CD4-positive, alpha-beta T cell (primary cell): ENCODE results near the gene GLB1L3. TPM values are rescaled to one million over a fixed set of nuclear protein-coding genes. Genes with fewer than 3 reads are reported as not detected.
"Not testable (repeated sequence)": the region's sequence is repeated elsewhere in the genome, so short reads cannot be mapped to it uniquely, and the experiment has no call there.

Experiments used
- ATAC-seq: fragments of 200-7000 bp; cut with Tn5 transposase; one replicate; pipeline ENCODE4 v1.10.0; 2022; ENCODE audit warnings: mild to moderate bottlenecking; ENCODE audit not compliant: poor library complexity
- CTCF ChIA-PET: fragments of 350-600 bp; sonication (Branson Sonifier 250); formaldehyde crosslinking; loops from one replicate; lab custom pipeline; 2021; ENCODE audit warnings: antibody characterized with exemption, inconsistent platforms; lab: Charles Lee
- POLR2A ChIA-PET: fragments of 350-600 bp; sonication (Branson Sonifier 250); formaldehyde crosslinking; loops from one replicate; lab custom pipeline; 2021; ENCODE audit warnings: antibody characterized with exemption, inconsistent platforms; lab: Charles Lee
- DNase-seq, 14 experiments: peaks; one replicate each; pipeline ENCODE4 v3.0.0-alpha.2; 2013 to 2020; ENCODE audit warnings: mixed read lengths in 2 of 14
- H3K27ac ChIP-seq, 2 donors: one replicate each; pipeline versions ENCODE4 v1.5.1 to v1.7.0; 2013; ENCODE audit warnings: low read length in 2 of 2, low read depth in 1 of 2, mild to moderate bottlenecking in 1 of 2
- H3K27me3 ChIP-seq, 2 experiments: 1 replicate in 1 of 2; 2 replicates in 1 of 2; pipeline versions ENCODE4 v1.6.1 to v1.7.0; 2013; ENCODE audit warnings: low read length in 2 of 2, control low read depth in 1 of 2, mild to moderate bottlenecking in 1 of 2, moderate library complexity in 1 of 2; ENCODE audit not compliant: insufficient read depth in 2 of 2, control insufficient read depth in 1 of 2
- H3K36me3 ChIP-seq: one replicate; pipeline ENCODE4 v1.6.1; 2013; ENCODE audit warnings: low read length, control low read depth; ENCODE audit not compliant: insufficient read depth
- H3K4me1 ChIP-seq: one replicate; pipeline ENCODE4 v1.6.1; 2013; ENCODE audit warnings: low read length, control low read depth; ENCODE audit not compliant: insufficient read depth
- H3K4me3 ChIP-seq: one replicate; pipeline ENCODE4 v1.5.1; 2013; ENCODE audit warnings: mild to moderate bottlenecking, low read length, moderate library complexity
- H3K9me3 ChIP-seq, 2 experiments: 1 replicate in 1 of 2; 2 replicates in 1 of 2; pipeline versions ENCODE4 v1.6.1 to v1.7.0; 2013; ENCODE audit warnings: low read length in 2 of 2, mild to moderate bottlenecking in 2 of 2, control low read depth in 1 of 2, moderate library complexity in 1 of 2; ENCODE audit not compliant: control insufficient read depth in 1 of 2, insufficient read depth in 1 of 2
- H3K27ac Mint-ChIP-seq: one replicate; pipeline ENCODE4 v1.8.0; 2020; ENCODE audit warnings: mixed read lengths
- H3K27me3 Mint-ChIP-seq: one replicate; pipeline ENCODE4 v1.8.0; 2021; ENCODE audit warnings: mixed read lengths
- H3K36me3 Mint-ChIP-seq: one replicate; pipeline ENCODE4 v1.8.0; 2021; ENCODE audit warnings: low read depth, mixed read lengths
- H3K4me1 Mint-ChIP-seq: one replicate; pipeline ENCODE4 v1.8.0; 2021; ENCODE audit warnings: low read depth, mixed read lengths
- H3K4me3 Mint-ChIP-seq: one replicate; pipeline ENCODE4 v1.8.0; 2020; ENCODE audit warnings: mild to moderate bottlenecking, mixed read lengths
- H3K9me3 Mint-ChIP-seq: one replicate; pipeline ENCODE4 v1.8.0; 2020; ENCODE audit warnings: mixed read lengths
- CTCF ChIP-seq: fragments of 200-600 bp; IDR thresholded peaks from one replicate; pipeline ENCODE4 v1.8.0; 2022; ENCODE audit warnings: antibody characterized with exemption, mild to moderate bottlenecking
- intact Hi-C, 2 experiments: fragments of 100-400 bp; cut with DNase I in 1 of 2; cut with micrococcal nuclease in 1 of 2; formaldehyde crosslinking; loops; one replicate each; pipeline versions ENCODE4 v1.15.1 to v1.9.0; 2023 to 2025; cut with DNase I, micrococcal nuclease
- total RNA-seq, 174 experiments: library from RNA in 2 of 174; stranded (reverse) in 2 of 174; gene quantifications; one replicate each; pipeline ENCODE4 v1.2.3 and lab custom pipeline; 2021 to 2026

The GLB1L3 gene
- total RNA-seq, 2 experiments from 2014 or later = 1.3 to 1.5 TPM

DNA sequence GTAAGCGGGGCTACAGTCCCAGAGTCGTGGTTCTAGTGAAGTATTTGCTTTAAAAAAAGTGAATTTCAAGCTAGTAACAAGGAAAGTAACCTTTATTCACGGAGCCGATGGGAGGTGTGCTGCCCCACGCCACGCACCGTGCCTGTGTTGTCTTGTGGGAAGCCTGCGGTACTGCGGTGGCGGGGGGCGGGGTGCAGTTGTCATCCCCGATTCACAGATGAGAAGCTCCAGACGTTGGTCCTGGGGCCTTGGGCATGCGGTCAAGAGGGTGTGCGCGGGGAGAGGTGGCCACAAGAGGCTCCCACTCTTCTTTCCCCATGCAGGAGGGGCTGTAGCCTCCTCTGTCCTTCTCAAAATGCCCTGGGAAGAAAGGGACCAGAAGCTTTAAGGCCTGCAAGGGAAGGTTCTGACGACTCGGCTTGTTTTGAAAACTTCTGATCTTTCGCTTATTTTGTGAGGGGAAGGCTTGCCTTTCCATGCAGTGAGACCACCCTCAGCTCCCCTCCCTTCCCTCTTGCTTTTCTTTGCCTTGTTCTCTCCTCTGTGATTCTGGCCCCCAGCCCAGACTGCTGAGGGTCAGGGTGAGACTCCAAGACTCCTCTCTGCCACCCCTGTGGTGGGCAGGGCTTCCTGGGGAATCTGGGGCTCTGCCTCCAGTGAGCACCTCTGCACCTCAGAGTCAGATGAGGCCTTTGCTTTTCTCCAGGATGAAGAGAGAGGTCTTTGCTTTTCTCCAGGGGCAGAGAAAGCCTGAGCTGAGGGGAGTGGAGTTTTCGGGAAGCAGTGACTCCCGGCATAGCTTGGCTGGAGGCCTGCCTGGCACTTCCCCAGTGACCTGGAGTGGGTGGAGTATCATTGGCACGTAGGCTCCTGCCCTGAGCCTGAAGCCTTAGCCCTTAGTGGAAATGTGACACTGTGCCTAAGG, 6.2 kb downstream of the GLB1L3 start:
- Histone ChIP-seq H3K9me3 (peaks cover 3 to 12% of the 10 kb centered on the region in 2 experiments), H3K36me3 (no peaks in the 10 kb centered on the region), H3K27me3 (peaks cover 4 to 5% of the 10 kb centered on the region in 2 experiments), H3K4me1 (no peaks in the 10 kb centered on the region), H3K4me3 (no peak overlapping the region), H3K27ac (no peak overlapping the region)
- ChIA-PET POLR2A (no interaction called here), CTCF (no interaction called here)
- Mint-ChIP-seq H3K27me3 (peaks cover under 1% of the 10 kb centered on the region), H3K9me3 (no peaks in the 10 kb centered on the region), H3K36me3 (no peaks in the 10 kb centered on the region), H3K4me1 (peaks cover under 1% of the 10 kb centered on the region), H3K27ac (no peak overlapping the region), H3K4me3 (no peak overlapping the region)
- ATAC-seq (no peak), DNase-seq (no peak)
- intact Hi-C loops = no loop called here
- TF ChIP-seq CTCF = no peak

DNA sequence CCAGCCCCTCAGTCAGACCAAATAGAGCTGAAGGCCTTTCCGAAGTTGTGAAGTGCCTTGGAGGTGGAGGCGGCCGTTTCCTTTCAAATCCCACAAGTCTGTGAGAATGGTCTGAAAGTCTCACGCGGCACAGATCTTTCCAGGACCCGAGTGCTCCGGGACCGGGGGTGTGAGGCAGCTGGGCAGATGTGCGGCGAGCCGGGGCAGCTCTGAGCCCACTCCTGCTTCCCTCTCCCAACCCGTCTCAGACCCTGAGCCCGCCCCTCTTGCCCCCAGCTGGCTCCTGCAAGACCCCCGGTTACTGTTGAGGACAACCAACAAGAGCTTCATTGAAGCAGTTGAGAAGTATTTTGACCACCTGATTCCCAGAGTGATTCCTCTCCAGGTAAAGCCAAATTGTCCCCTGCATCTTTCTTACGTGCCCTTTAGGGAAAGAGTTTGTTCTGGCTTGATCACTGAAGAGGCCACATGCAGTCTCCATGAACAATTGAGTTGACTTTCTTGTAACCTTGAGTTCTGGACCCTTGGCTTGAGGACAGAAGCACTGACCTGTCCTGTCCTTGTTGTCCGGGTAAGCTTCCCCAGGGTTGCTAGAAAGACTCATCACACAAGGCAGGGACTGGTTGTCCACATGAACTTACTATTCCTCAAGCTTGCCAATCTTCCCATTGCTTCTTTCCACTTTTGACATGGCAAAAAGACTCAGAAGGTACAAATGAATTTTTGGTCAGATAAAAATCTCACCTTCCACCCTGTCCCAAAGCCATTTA, 7.5 kb downstream of the GLB1L3 start:
- Mint-ChIP-seq H3K36me3 (no peaks in the 10 kb centered on the region), H3K27ac (no peak overlapping the region), H3K27me3 (no peaks in the 10 kb centered on the region), H3K4me3 (no peak overlapping the region), H3K9me3 (no peaks in the 10 kb centered on the region), H3K4me1 (no peaks in the 10 kb centered on the region)
- ATAC-seq (no peak), DNase-seq (no peak)
- ChIA-PET POLR2A (no interaction called here), CTCF (interaction anchor here (0.7 kb wide), 1 partner anchor 10 kb away, joined by 3 read pairs; no protein-coding TSS in a partner anchor)
- no peak for TF ChIP-seq CTCF
- Histone ChIP-seq H3K9me3 (no peaks in the 10 kb centered on the region), H3K4me3 (no peak overlapping the region), H3K4me1 (no peaks in the 10 kb centered on the region), H3K36me3 (no peaks in the 10 kb centered on the region), H3K27me3 (no peaks in the 10 kb centered on the region), H3K27ac (no peak overlapping the region)
- intact Hi-C loops = no loop called here

- H3K27ac ChIP-seq, H3K4me3 Mint-ChIP-seq, H3K4me1 Mint-ChIP-seq, H3K9me3 Mint-ChIP-seq, H3K27me3 Mint-ChIP-seq, POLR2A ChIA-PET, ATAC-seq, intact Hi-C loops, H3K27ac Mint-ChIP-seq, H3K36me3 ChIP-seq, CTCF ChIA-PET, H3K9me3 ChIP-seq, H3K4me1 ChIP-seq, H3K4me3 ChIP-seq, DNase-seq, H3K27me3 ChIP-seq, H3K36me3 Mint-ChIP-seq: not testable (repeated sequence)
Measured at GRCh38 chr11:134284349-134284748, 8.2 kb downstream of the GLB1L3 start.
